NCI-H2081 treated with DMSO at 0.1 percent for 48 hours (cell line): Measurements from ENCODE around the gene HACD2.
A peak's percentile ranks its signal among the peaks of the same experiment; 100 is the strongest.
"Not testable (repeated sequence)": the region's sequence is repeated elsewhere in the genome, so short reads cannot be mapped to it uniquely, and the experiment has no call there.

ENCODE experiments used
- DNase-seq: peaks from one replicate; lab custom pipeline; 2025; lab: John Stamatoyannopoulos, UW

The HACD2 gene

GRCh38 chr3:123611082-123611481 lies 26.2 kb upstream of the HACD2 start:
- DNase-seq: no peak

GRCh38 chr3:123610331-123610730 lies 25.5 kb upstream of the HACD2 start:
- DNase-seq: no peak

GRCh38 chr3:123609063-123609462 lies 24.2 kb upstream of the HACD2 start:
- DNase-seq: no peak

GRCh38 chr3:123608263-123608937 lies 23.5 kb upstream of the HACD2 start:
- no peak for DNase-seq

GRCh38 chr3:123606527-123606926 lies 21.7 kb upstream of the HACD2 start:
- DNase-seq: no peak

- no peak for DNase-seq
These were observed 21.0 kb upstream of the HACD2 start for GRCh38 chr3:123605789-123606234.

GRCh38 chr3:123603153-123603552 lies 18.3 kb upstream of the HACD2 start:
- DNase-seq: not testable (repeated sequence)

GRCh38 chr3:123602325-123602724 lies 17.5 kb upstream of the HACD2 start:
- DNase-seq: no peak

- not testable (repeated sequence) for DNase-seq
These were observed 16.0 kb upstream of the HACD2 start for GRCh38 chr3:123600863-123601262.

- no peak for DNase-seq
These were observed 12.7 kb upstream of the HACD2 start for GRCh38 chr3:123597561-123597960.

- no peak for DNase-seq
These were observed 10.7 kb upstream of the HACD2 start for GRCh38 chr3:123595396-123596180.

- no peak for DNase-seq
These were observed 8.5 kb upstream of the HACD2 start for GRCh38 chr3:123593381-123593780.

- no peak for DNase-seq
These were observed 6.0 kb upstream of the HACD2 start for GRCh38 chr3:123590685-123591450.

GRCh38 chr3:123587401-123587800 lies 2.5 kb upstream of the HACD2 start:
- no peak for DNase-seq

GRCh38 chr3:123586968-123587367 lies 2.1 kb upstream of the HACD2 start:
- no peak for DNase-seq

GRCh38 chr3:123586131-123586530 lies 1.3 kb upstream of the HACD2 start:
- DNase-seq: peak; percentile 91

- DNase-seq: no peak
These were observed 417 bp downstream of the HACD2 start for GRCh38 chr3:123584284-123584987.

GRCh38 chr3:123583561-123583960 lies 1.3 kb downstream of the HACD2 start:
- DNase-seq: no peak

- DNase-seq: no peak
These were observed 2.5 kb downstream of the HACD2 start for GRCh38 chr3:123582315-123582714.

- no peak for DNase-seq
These were observed 8.7 kb downstream of the HACD2 start for GRCh38 chr3:123576122-123576521.

- DNase-seq: no peak
These were observed 12.9 kb downstream of the HACD2 start for GRCh38 chr3:123571973-123572365.
